Hepatocyte (in vitro differentiated cells): ENCODE measurements around the gene RARA.

Experiments
- EZH2 ChIP-seq: fragments of 200-600 bp; sonication (generic); IDR thresholded peaks from 2 replicates; pipeline ENCODE4 v1.6.1; 2016; ENCODE audit warnings: antibody characterized with exemption, mild to moderate bottlenecking, borderline replicate concordance
- EZH2phosphoT487 ChIP-seq: fragments of 200-600 bp; sonication (generic); IDR thresholded peaks from one replicate; pipeline ENCODE4 v1.6.1; 2018; ENCODE audit warnings: antibody characterized with exemption, mild to moderate bottlenecking, low read depth, moderate library complexity; ENCODE audit not compliant: unreplicated experiment, severe bottlenecking
- TF ChIP-seq, protein P1 (sequence below): fragments of 200-600 bp; sonication (generic); IDR thresholded peaks from 2 replicates; pipeline ENCODE4 v1.5.1; 2016; ENCODE audit warnings: antibody characterized with exemption, mild to moderate bottlenecking; ENCODE audit not compliant: poor library complexity

DNA sequence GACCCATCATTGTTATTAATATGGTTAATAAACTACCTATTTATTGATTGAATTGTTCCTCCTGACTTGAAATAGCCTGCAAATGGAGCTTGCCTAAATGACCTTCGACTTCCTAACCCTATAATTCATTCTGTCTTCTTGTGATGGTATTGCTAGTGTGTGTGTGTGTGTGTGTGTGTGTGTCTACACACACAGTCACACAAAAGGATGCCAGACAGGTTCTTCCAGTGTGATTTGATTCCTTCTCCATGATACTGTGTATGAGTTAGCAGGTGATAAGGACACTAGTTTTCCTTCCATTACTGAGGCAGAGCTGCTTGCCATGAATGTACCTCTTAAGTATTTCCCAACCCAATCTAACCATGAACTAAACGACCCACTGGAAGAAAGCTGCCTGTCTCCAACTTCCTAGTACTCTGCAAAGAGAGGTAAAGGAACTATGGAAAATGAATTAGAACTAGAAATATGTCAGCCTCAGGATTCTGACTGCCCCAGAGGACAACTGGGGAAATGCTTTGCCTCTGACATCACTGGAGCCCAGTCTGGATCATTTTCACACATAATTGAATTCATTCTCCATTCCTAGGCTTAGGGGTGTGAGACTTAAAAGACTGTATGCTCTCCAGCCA is 24.8 kb upstream of the RARA start:
- TF ChIP-seq, protein P1, sequence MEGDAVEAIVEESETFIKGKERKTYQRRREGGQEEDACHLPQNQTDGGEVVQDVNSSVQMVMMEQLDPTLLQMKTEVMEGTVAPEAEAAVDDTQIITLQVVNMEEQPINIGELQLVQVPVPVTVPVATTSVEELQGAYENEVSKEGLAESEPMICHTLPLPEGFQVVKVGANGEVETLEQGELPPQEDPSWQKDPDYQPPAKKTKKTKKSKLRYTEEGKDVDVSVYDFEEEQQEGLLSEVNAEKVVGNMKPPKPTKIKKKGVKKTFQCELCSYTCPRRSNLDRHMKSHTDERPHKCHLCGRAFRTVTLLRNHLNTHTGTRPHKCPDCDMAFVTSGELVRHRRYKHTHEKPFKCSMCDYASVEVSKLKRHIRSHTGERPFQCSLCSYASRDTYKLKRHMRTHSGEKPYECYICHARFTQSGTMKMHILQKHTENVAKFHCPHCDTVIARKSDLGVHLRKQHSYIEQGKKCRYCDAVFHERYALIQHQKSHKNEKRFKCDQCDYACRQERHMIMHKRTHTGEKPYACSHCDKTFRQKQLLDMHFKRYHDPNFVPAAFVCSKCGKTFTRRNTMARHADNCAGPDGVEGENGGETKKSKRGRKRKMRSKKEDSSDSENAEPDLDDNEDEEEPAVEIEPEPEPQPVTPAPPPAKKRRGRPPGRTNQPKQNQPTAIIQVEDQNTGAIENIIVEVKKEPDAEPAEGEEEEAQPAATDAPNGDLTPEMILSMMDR = peak; percentile 2
- TF ChIP-seq EZH2 (no peak), EZH2phosphoT487 (no peak)
